Mesothelial cell of epicardium (in vitro differentiated cells): ENCODE data around the gene GLUD1. TPM values are rescaled to one million over a fixed set of nuclear protein-coding genes. Genes with fewer than 3 reads are reported as not detected.
"Not testable (repeated sequence)": the region's sequence is repeated elsewhere in the genome, so short reads cannot be mapped to it uniquely, and the experiment has no call there.

Source experiments
- DNase-seq, 2 experiments: peaks; one replicate each; pipeline ENCODE4 v3.0.0; 2021; ENCODE audit warnings: low spot score in 2 of 2; ENCODE audit not compliant: unreplicated experiment in 2 of 2
- H3K27ac Mint-ChIP-seq: 2 replicates; pipeline ENCODE4 v1.8.0; 2021; ENCODE audit warnings: mixed read lengths
- H3K27me3 Mint-ChIP-seq: 2 replicates; pipeline ENCODE4 v1.8.0; 2021; ENCODE audit warnings: low read depth, mixed read lengths
- H3K36me3 Mint-ChIP-seq: 2 replicates; pipeline ENCODE4 v1.8.0; 2021; ENCODE audit warnings: mixed read lengths
- H3K4me1 Mint-ChIP-seq: 2 replicates; pipeline ENCODE4 v1.8.0; 2021; ENCODE audit warnings: mixed read lengths
- H3K4me3 Mint-ChIP-seq: 2 replicates; pipeline ENCODE4 v1.8.0; 2021; ENCODE audit warnings: mild to moderate bottlenecking, moderate library complexity, mixed read lengths
- H3K9me3 Mint-ChIP-seq: 2 replicates; pipeline ENCODE4 v1.8.0; 2021; ENCODE audit warnings: mixed read lengths
- CTCF ChIP-seq: fragments of 200-600 bp; sonication (generic); IDR thresholded peaks from one replicate; pipeline ENCODE4 v1.5.0; 2021; ENCODE audit warnings: antibody characterized with exemption; ENCODE audit not compliant: unreplicated experiment
- total RNA-seq: library from RNA; stranded (reverse); gene quantifications from 3 replicates; pipeline ENCODE4 v1.2.1, GENCODE V29; 2021

GLUD1 gene
- total RNA-seq, 1 donor from 2014 or later = 52.3 TPM

- H3K27me3 Mint-ChIP-seq = no peaks in the 10 kb centered on the region
- peak overlapping the region; percentile 85 for H3K4me3 Mint-ChIP-seq
- peaks cover 35% of the 10 kb centered on the region for H3K4me1 Mint-ChIP-seq
- peaks cover 2% of the 10 kb centered on the region for H3K36me3 Mint-ChIP-seq
- no peak for DNase-seq
- no peaks in the 10 kb centered on the region for H3K9me3 Mint-ChIP-seq
- no peak for TF ChIP-seq CTCF
- peak overlapping the region; percentile 93 for H3K27ac Mint-ChIP-seq
Measured at GRCh38 chr10:87092861-87093631, 1.6 kb downstream of the GLUD1 start.

- no peaks in the 10 kb centered on the region for H3K27me3 Mint-ChIP-seq
- H3K36me3 Mint-ChIP-seq = no peaks in the 10 kb centered on the region
- no peak for DNase-seq
- peaks cover 35% of the 10 kb centered on the region for H3K4me1 Mint-ChIP-seq
- H3K9me3 Mint-ChIP-seq = no peaks in the 10 kb centered on the region
- peak overlapping the region; percentile 93 for H3K27ac Mint-ChIP-seq
- TF ChIP-seq CTCF = no peak
- H3K4me3 Mint-ChIP-seq = peak overlapping the region; percentile 85
Measured at GRCh38 chr10:87092376-87092860, 2.2 kb downstream of the GLUD1 start.

GRCh38 chr10:87090779-87091178 is 3.9 kb downstream of the GLUD1 start:
- DNase-seq = no peak
- no peaks in the 10 kb centered on the region for H3K27me3 Mint-ChIP-seq
- H3K4me1 Mint-ChIP-seq = peaks cover 35% of the 10 kb centered on the region
- no peaks in the 10 kb centered on the region for H3K9me3 Mint-ChIP-seq
- no peak overlapping the region for H3K4me3 Mint-ChIP-seq
- peaks cover 6% of the 10 kb centered on the region for H3K36me3 Mint-ChIP-seq
- TF ChIP-seq CTCF = no peak
- no peak overlapping the region for H3K27ac Mint-ChIP-seq

- H3K4me1 Mint-ChIP-seq = peaks cover 37% of the 10 kb centered on the region
- H3K27me3 Mint-ChIP-seq = no peaks in the 10 kb centered on the region
Measured at GRCh38 chr10:87089746-87090145, 4.9 kb downstream of the GLUD1 start.

GRCh38 chr10:87085537-87085936 is 9.1 kb downstream of the GLUD1 start:
- DNase-seq = no peak
- no peak overlapping the region for H3K4me3 Mint-ChIP-seq
- H3K4me1 Mint-ChIP-seq = peaks cover 11% of the 10 kb centered on the region
- H3K27me3 Mint-ChIP-seq = no peaks in the 10 kb centered on the region
- no peaks in the 10 kb centered on the region for H3K9me3 Mint-ChIP-seq
- peaks cover 7% of the 10 kb centered on the region for H3K36me3 Mint-ChIP-seq
- TF ChIP-seq CTCF = no peak
- no peak overlapping the region for H3K27ac Mint-ChIP-seq

More at GRCh38 chr10:87089746-87090145, 4.9 kb downstream of the GLUD1 start:
- no peak overlapping the region for H3K27ac Mint-ChIP-seq
- no peaks in the 10 kb centered on the region for H3K9me3 Mint-ChIP-seq
- H3K36me3 Mint-ChIP-seq = peaks cover 6% of the 10 kb centered on the region
- no peak overlapping the region for H3K4me3 Mint-ChIP-seq
- no peak for TF ChIP-seq CTCF
- DNase-seq = no peak

GRCh38 chr10:87084291-87084782 is 10.3 kb downstream of the GLUD1 start:
- H3K27ac Mint-ChIP-seq, DNase-seq, H3K4me1 Mint-ChIP-seq, H3K9me3 Mint-ChIP-seq, H3K4me3 Mint-ChIP-seq, H3K36me3 Mint-ChIP-seq, H3K27me3 Mint-ChIP-seq: not testable (repeated sequence)

- H3K27me3 Mint-ChIP-seq, H3K9me3 Mint-ChIP-seq, DNase-seq, H3K4me3 Mint-ChIP-seq, H3K36me3 Mint-ChIP-seq, H3K4me1 Mint-ChIP-seq: not testable (repeated sequence)
- peak overlapping the region; percentile 76 for H3K27ac Mint-ChIP-seq
Measured at GRCh38 chr10:87083576-87084290, 10.9 kb downstream of the GLUD1 start.

- not testable (repeated sequence) for H3K27me3 Mint-ChIP-seq, H3K36me3 Mint-ChIP-seq, H3K4me3 Mint-ChIP-seq, H3K9me3 Mint-ChIP-seq, DNase-seq, H3K4me1 Mint-ChIP-seq, H3K27ac Mint-ChIP-seq
Measured at GRCh38 chr10:87082219-87082618, 12.4 kb downstream of the GLUD1 start.
